ENCODE results near the gene CD300LB. TPM values are rescaled to one million over a fixed set of nuclear protein-coding genes. Genes with fewer than 3 reads are reported as not detected.
"Not testable (repeated sequence)": the region's sequence is repeated elsewhere in the genome, so short reads cannot be mapped to it uniquely, and the experiment has no call there.

The CD300LB gene
- total and polyA plus RNA-seq, 4 experiments from 2014 or later = 0.17 to 0.19 TPM; not detected in 2

GRCh38 chr17:74491626-74492025 is 39.6 kb downstream of the CD300LB start:
- DNase-seq = no peak
- peaks cover 0 to 2% of the 10 kb centered on the region in 2 donors for H3K27me3 Mint-ChIP-seq
- POLR2A ChIA-PET (ENCODE audit: partially characterized antibody) = no interaction called here

DNA sequence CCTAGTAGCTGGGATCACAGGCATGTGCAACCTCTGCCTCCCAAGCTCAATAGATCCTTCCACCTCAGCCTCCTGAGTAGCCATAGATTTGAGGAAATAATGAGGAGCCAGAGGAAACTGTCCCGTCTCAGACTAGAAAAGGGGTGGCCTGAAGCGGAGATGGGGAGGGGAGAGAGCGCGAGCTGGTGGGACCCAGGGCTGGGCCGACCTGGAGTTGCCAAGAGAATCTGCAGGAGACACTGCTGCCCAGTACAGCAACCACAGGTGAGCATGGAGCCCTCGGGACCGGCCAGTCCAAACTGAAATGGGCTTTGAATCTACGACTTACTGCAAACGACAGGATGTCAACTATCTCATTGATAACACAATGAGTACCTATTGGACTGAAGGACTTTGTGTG is 40.6 kb downstream of the CD300LB start:
- peaks cover 5% of the 10 kb centered on the region for H3K4me1 ChIP-seq (ENCODE audit: insufficient read depth, low read length)
- POLR2A ChIA-PET (ENCODE audit: partially characterized antibody) = interaction anchor here (1.3 kb wide), 1 partner anchor 36 kb away, joined by 5 read pairs; no protein-coding TSS in a partner anchor
- peaks cover 0 to 6% (median 0%) of the 10 kb centered on the region in 8 donors for H3K9me3 Mint-ChIP-seq
- peaks cover 19% of the 10 kb centered on the region in 2 donors for H3K36me3 Mint-ChIP-seq
- H3K27me3 ChIP-seq (ENCODE audit: insufficient read depth, low read length) = no peaks in the 10 kb centered on the region
- CTCF ChIA-PET (ENCODE audit: partially characterized antibody) = interaction anchor here (0.8 to 6.3 kb wide), 8 partner anchors 11 to 122 kb away, joined by 3 to 105 read pairs (median 4); no protein-coding TSS in a partner anchor
- peak overlapping the region in 1 of 7 donors; percentile 41 for H3K27ac Mint-ChIP-seq
- intact Hi-C loops (cut with micrococcal nuclease) = no loop called here
- DNase-seq = no peak
- H3K36me3 ChIP-seq (ENCODE audit: insufficient read depth, low read length) = no peaks in the 10 kb centered on the region
- peaks cover 0 to 2% of the 10 kb centered on the region in 2 donors for H3K27me3 Mint-ChIP-seq
- H3K9me3 ChIP-seq (ENCODE audit: control insufficient read depth in 1 of 2, low read length in 2 of 2) = no peaks in the 10 kb centered on the region
- no peak overlapping the region for H3K4me3 ChIP-seq (ENCODE audit: low read length in 2 of 2)
- H3K4me1 Mint-ChIP-seq = peaks cover 12 to 23% (median 16%) of the 10 kb centered on the region in 4 donors
- H3K27ac ChIP-seq (ENCODE audit: low read depth, low read length) = no peak overlapping the region
- H3K4me3 Mint-ChIP-seq = no peak overlapping the region

More at GRCh38 chr17:74491626-74492025, 39.6 kb downstream of the CD300LB start:
- no peak overlapping the region for H3K27ac Mint-ChIP-seq
- CTCF ChIA-PET (ENCODE audit: partially characterized antibody) = interaction anchor here (0.6 to 6.3 kb wide), 11 partner anchors 16 to 123 kb away, joined by 3 to 105 read pairs (median 4); partner anchors contain the start of gene GPR142
- peaks cover 11 to 23% (median 15%) of the 10 kb centered on the region in 4 donors for H3K4me1 Mint-ChIP-seq
- Histone ChIP-seq H3K27ac (ENCODE audit: low read depth, low read length) (no peak overlapping the region), H3K4me1 (ENCODE audit: insufficient read depth, low read length) (peaks cover 5% of the 10 kb centered on the region), H3K36me3 (ENCODE audit: insufficient read depth, low read length) (no peaks in the 10 kb centered on the region), H3K4me3 (ENCODE audit: low read length in 2 of 2) (no peak overlapping the region), H3K9me3 (ENCODE audit: control insufficient read depth in 1 of 2, low read length in 2 of 2) (no peaks in the 10 kb centered on the region), H3K27me3 (ENCODE audit: insufficient read depth, low read length) (no peaks in the 10 kb centered on the region)
- no peak overlapping the region for H3K4me3 Mint-ChIP-seq
- H3K9me3 Mint-ChIP-seq = peaks cover 0 to 6% (median 0%) of the 10 kb centered on the region in 8 donors
- intact Hi-C loops (cut with micrococcal nuclease) = no loop called here
- H3K36me3 Mint-ChIP-seq = peaks cover 13 to 19% of the 10 kb centered on the region in 2 donors

- H3K27ac ChIP-seq (ENCODE audit: low read depth, low read length); H3K4me3 ChIP-seq (ENCODE audit: low read length in 2 of 2); H3K27me3 Mint-ChIP-seq; H3K27ac Mint-ChIP-seq; H3K9me3 ChIP-seq (ENCODE audit: control insufficient read depth in 1 of 2, low read length in 2 of 2); H3K27me3 ChIP-seq (ENCODE audit: insufficient read depth, low read length); H3K4me1 ChIP-seq (ENCODE audit: insufficient read depth, low read length); intact Hi-C loops (cut with micrococcal nuclease); H3K4me3 Mint-ChIP-seq; H3K9me3 Mint-ChIP-seq; DNase-seq; H3K36me3 ChIP-seq (ENCODE audit: insufficient read depth, low read length): not testable (repeated sequence)
- Mint-ChIP-seq H3K4me1 (peaks cover 9 to 20% (median 15%) of the 10 kb centered on the region in 4 donors), H3K36me3 (peaks cover 19 to 33% of the 10 kb centered on the region in 2 donors)
- CTCF ChIA-PET (ENCODE audit: partially characterized antibody) = interaction anchor here (1.3 to 3.3 kb wide), 4 partner anchors 8 to 120 kb away, joined by 3 to 22 read pairs (median 8); no protein-coding TSS in a partner anchor
- POLR2A ChIA-PET (ENCODE audit: partially characterized antibody) = interaction anchor here (0.9 to 1.7 kb wide), 2 partner anchors 22 to 31 kb away, joined by 3 to 4 read pairs; partner anchors contain the start of gene CD300A
Observed at GRCh38 chr17:74488276-74488675, 43.0 kb downstream of the CD300LB start.

- Histone ChIP-seq H3K27ac (ENCODE audit: low read depth, low read length) (no peak overlapping the region), H3K4me3 (ENCODE audit: low read length in 2 of 2) (no peak overlapping the region), H3K36me3 (ENCODE audit: insufficient read depth, low read length) (no peaks in the 10 kb centered on the region), H3K9me3 (ENCODE audit: control insufficient read depth in 1 of 2, low read length in 2 of 2) (no peaks in the 10 kb centered on the region), H3K4me1 (ENCODE audit: insufficient read depth, low read length) (peaks cover 1% of the 10 kb centered on the region), H3K27me3 (ENCODE audit: insufficient read depth, low read length) (no peaks in the 10 kb centered on the region)
- POLR2A ChIA-PET (ENCODE audit: partially characterized antibody) = interaction anchor here (1.0 kb wide), 1 partner anchor 50 kb away, joined by 3 read pairs; no protein-coding TSS in a partner anchor
- no peak overlapping the region for H3K4me3 Mint-ChIP-seq
- CTCF ChIA-PET (ENCODE audit: partially characterized antibody) = interaction anchor here (2.3 to 3.3 kb wide), 3 partner anchors 28 to 117 kb away, joined by 6 to 22 read pairs (median 11); no protein-coding TSS in a partner anchor
- H3K27ac Mint-ChIP-seq = peak overlapping the region in 2 of 7 donors; percentile 7 to 27
- H3K9me3 Mint-ChIP-seq = peaks cover 0 to 6% (median 0%) of the 10 kb centered on the region in 8 donors
- H3K27me3 Mint-ChIP-seq = no peaks in the 10 kb centered on the region
- H3K36me3 Mint-ChIP-seq = peaks cover 27 to 49% of the 10 kb centered on the region in 2 donors
- DNase-seq = no peak
- peaks cover 6 to 20% (median 15%) of the 10 kb centered on the region in 4 donors for H3K4me1 Mint-ChIP-seq
- intact Hi-C loops (cut with micrococcal nuclease) = no loop called here
Observed at GRCh38 chr17:74485841-74486240, 45.4 kb downstream of the CD300LB start.

DNA sequence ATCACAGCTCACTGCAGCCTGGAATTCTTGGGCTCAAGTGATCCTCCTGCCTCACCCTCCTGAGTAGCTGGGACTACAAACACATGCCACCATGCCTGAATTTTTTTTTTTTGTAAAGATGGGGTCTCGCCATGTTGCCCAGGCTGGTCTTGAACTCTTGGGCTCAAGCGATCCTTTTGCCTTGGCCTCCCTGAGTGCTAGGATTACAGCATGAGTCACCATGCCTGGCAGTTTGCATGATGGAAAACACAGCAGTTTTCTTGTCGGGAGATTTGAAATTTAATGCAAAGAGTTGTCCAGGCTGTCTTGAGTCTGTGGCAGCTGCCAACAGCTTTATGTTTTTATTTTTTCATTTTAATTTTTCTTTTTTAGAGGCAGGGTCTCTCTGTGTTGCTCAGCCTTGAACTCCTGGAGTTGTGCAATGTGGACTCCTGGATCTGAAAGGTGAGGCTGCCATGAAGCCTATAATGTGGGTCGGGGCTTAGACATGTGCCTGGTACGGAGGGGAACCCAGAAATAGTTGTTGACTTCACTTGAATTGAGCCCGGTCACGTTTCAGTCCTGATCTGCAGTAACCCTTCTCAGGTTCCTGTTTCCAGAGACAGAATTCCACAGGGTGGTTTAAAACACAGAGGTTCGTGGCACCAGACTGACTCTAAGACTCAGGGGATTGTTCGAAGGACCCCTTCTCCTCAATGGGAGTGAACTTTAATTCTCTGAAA is 46.1 kb downstream of the CD300LB start:
- H3K36me3 ChIP-seq (ENCODE audit: insufficient read depth, low read length) = no peaks in the 10 kb centered on the region
- POLR2A ChIA-PET (ENCODE audit: partially characterized antibody) = interaction anchor here (1.0 kb wide), 1 partner anchor 50 kb away, joined by 3 read pairs; no protein-coding TSS in a partner anchor
- DNase-seq = no peak

GRCh38 chr17:74484066-74484465 is 47.2 kb downstream of the CD300LB start:
- peaks cover 21 to 51% of the 10 kb centered on the region in 2 donors for H3K36me3 Mint-ChIP-seq
- H3K4me3 Mint-ChIP-seq = no peak overlapping the region
- Histone ChIP-seq H3K4me3 (ENCODE audit: low read length in 2 of 2) (no peak overlapping the region), H3K36me3 (ENCODE audit: insufficient read depth, low read length) (no peaks in the 10 kb centered on the region), H3K27ac (ENCODE audit: low read depth, low read length) (no peak overlapping the region), H3K9me3 (ENCODE audit: control insufficient read depth in 1 of 2, low read length in 2 of 2) (no peaks in the 10 kb centered on the region), H3K27me3 (ENCODE audit: insufficient read depth, low read length) (no peaks in the 10 kb centered on the region), H3K4me1 (ENCODE audit: insufficient read depth, low read length) (peaks cover 19% of the 10 kb centered on the region)
- intact Hi-C loops (cut with micrococcal nuclease) = no loop called here
- peaks cover 18 to 34% (median 25%) of the 10 kb centered on the region in 4 donors for H3K4me1 Mint-ChIP-seq
- H3K27ac Mint-ChIP-seq = peak overlapping the region in 2 of 7 donors; percentile 10 to 37
- ChIA-PET CTCF (ENCODE audit: partially characterized antibody) (interaction anchor here (1.2 to 2.0 kb wide), 5 partner anchors 12 to 105 kb away, joined by 4 to 11 read pairs (median 6); no protein-coding TSS in a partner anchor), POLR2A (ENCODE audit: partially characterized antibody) (interaction anchor here (0.7 kb wide), 1 partner anchor 15 kb away, joined by 3 read pairs; no protein-coding TSS in a partner anchor)
- no peak for DNase-seq
- no peaks in the 10 kb centered on the region for H3K27me3 Mint-ChIP-seq
- peaks cover 0 to 4% (median 0%) of the 10 kb centered on the region in 8 donors for H3K9me3 Mint-ChIP-seq

More for the DNA sequence above, 46.1 kb downstream of the CD300LB start:
- H3K4me3 Mint-ChIP-seq = no peak overlapping the region
- H3K27ac Mint-ChIP-seq = peak overlapping the region in 3 of 7 donors; percentile 7 to 35 (median 8)
- no peaks in the 10 kb centered on the region for H3K27me3 Mint-ChIP-seq
- H3K4me1 ChIP-seq (ENCODE audit: insufficient read depth, low read length) = peaks cover 8% of the 10 kb centered on the region
- CTCF ChIA-PET (ENCODE audit: partially characterized antibody) = interaction anchor here (1.5 to 1.8 kb wide), 2 partner anchors 31 to 106 kb away, joined by 4 to 8 read pairs; no protein-coding TSS in a partner anchor
- peaks cover 0 to 6% (median 0%) of the 10 kb centered on the region in 8 donors for H3K9me3 Mint-ChIP-seq
- no peaks in the 10 kb centered on the region for H3K27me3 ChIP-seq (ENCODE audit: insufficient read depth, low read length)
- H3K9me3 ChIP-seq (ENCODE audit: control insufficient read depth in 1 of 2, low read length in 2 of 2) = no peaks in the 10 kb centered on the region
- H3K36me3 Mint-ChIP-seq = peaks cover 27 to 50% of the 10 kb centered on the region in 2 donors
- intact Hi-C loops (cut with micrococcal nuclease) = no loop called here
- peaks cover 10 to 27% (median 18%) of the 10 kb centered on the region in 4 donors for H3K4me1 Mint-ChIP-seq
- H3K27ac ChIP-seq (ENCODE audit: low read depth, low read length) = no peak overlapping the region
- no peak overlapping the region for H3K4me3 ChIP-seq (ENCODE audit: low read length in 2 of 2)
